Middle frontal gyrus (tissue), 1 donor: ENCODE measurements around the gene DDX20.
"Not testable (repeated sequence)": the region's sequence is repeated elsewhere in the genome, so short reads cannot be mapped to it uniquely, and the experiment has no call there.

Source experiments
- DNase-seq: peaks from one replicate; pipeline ENCODE4 v3.0.0-alpha.2; 2015; ENCODE audit warnings: low spot score; ENCODE audit errors: extremely low spot score

The DDX20 gene

DNA sequence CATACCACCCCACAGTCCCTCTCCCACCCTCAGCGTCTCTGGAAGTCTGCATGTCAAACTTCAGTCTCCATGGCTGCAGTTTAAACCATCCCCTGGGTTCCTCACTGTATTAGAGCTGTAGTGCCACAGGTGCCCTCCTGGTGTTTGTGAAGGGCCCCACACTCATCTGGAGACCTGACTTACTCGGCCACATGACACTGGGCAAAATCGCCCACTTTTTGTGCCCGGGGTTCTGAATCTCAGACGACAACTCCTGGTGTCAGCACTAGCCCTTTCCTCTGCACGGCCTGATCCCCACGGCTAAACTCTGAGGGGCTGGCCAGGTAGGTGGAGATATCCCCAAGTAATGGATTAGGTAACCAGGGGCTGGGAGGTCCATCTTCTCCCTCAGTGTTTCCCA, 23.0 kb upstream of the DDX20 start:
- DNase-seq: no peak

DNA sequence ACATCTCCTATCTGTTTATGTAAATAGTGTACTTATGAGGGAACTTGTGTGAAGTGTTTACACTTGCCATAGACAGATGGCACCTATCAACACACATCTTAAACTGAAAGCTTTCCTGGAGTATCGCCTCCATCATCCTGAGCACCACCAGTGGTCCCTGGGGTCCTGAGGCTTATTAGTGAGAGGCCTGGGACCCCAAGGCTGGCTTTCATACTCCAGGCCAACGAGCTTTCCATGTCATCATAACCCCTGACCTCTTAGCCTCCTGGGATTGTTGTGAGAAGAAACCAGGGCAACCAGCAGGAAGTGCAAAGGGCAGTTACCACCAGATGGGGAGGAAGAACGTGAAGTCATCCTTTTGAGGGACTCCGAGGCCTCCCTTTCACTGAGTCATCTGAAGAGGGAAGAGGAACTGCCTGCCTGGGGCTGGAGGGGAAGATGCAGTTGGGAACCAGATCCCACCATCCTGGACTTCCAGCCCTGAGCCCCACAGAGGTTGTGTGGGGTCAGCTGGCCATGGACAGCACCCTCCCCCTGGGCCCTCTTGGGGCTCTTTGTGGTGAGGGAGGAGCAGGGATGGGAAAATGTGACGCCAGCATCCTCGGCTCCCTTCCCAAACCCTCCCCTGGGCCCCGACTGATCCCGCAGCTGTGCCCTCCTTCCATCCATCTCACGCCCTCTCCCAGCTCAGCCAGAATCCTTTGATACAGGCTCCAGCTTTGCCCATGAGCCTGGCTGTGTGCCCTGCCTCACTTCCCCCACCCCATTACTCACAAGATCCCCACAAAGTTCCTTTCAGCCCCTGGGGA, 22.3 kb upstream of the DDX20 start:
- no peak for DNase-seq

DNA sequence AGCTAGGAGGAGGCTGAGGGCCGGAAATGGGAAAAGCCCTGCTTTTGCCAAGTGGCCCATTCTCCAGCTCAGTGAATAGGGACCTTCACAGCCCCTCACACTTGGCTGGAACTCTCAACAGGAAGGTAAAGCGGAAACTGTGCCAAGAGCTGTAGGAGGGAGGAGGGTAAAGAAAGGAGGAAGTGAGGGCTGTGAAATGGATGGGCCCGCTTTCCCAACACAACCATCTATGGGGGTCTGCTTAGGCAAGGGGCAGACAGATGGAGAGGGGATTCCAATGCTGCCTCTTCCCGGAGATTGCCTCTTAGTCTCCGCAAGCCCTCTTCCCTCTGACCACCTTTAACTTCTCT, 21.7 kb upstream of the DDX20 start:
- DNase-seq: no peak

DNA sequence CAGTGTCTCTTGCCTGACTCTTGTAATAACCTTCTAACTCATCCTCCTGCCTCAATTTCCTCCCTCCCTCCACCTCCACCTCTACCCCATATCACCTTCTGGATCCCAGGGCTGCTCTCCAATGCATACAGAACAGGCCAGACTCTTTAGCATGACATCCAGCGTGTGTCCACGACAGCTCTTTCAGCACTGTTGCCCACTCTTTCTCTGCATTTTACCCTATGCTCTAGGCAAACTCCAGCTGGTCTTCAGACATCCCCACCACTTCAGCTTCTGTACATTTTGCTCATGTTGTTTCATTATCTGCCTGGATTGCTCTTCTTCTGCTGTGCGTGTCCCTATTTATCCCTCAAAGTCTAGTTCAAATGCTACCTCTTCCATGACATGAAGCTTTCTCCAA, 21.3 kb upstream of the DDX20 start:
- DNase-seq: no peak

DNA sequence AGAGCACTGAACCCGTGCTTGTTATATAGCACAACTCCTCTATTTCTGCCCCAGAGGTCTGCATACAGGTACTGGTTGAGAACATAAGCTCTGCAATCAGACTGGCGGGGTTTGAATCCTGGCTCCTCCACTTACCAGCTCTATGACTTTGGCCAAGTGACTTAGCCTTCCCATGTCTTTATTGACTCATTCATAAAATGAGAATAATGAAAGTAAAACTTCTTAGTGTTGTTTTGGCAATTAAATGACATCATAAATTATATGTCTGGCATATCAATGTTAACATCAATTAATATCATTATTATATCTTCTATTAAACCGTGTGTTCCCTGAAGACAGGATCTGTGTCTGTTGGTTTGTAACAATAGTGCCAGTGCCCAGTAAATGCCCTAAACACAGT, 20.8 kb upstream of the DDX20 start:
- DNase-seq: no peak

DNA sequence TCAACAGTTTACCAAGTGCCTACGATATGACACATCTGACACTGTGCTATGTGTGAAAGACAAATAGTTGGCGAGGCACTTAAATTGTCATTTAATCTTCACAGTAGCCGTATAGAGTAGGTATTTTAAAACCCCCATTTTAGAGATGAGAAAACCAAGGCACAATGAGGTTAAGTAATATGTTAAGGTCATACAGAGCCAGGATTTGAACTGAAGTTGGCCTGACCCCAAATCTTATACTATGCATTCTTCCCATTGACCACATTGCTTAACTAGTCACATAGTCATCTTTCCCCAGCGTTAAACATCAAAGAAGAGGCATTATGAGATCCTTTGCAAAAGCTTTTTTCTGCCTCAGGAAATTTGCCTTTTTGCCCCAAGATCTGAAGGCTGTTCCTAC, 20.4 kb upstream of the DDX20 start:
- DNase-seq: no peak

DNA sequence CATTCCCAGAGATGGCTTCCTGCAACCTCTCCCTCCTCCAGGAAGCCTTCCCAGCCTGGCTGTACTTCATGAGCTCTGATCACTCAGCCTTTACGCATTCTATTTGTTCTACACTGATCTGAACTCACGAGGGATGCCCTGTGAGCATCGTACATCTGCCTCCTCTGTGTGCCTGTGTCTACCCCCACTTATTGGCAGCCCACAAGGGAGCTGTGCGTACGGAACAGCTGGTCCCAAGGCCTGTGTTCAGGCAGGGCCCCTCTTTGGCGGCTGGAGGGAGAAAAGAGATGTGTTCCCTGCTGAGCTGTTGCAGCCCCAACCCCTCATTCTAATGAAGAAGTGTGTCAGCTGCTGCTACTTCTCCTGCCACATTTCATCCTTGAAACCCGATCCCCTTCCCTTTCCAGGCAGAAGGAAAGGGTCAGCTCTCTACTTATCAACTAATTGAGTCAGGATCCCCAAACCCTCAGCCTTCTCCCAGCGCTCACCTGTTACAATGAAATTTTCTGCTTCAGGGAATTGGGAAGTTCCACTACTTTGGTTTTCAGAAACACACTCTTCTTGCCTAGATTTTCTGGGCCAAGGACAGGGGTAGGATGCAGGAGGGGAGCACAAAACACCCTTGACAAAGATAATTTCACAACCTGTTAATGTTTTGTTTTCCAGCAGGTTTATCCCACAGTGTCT, 19.7 kb upstream of the DDX20 start:
- DNase-seq: no peak

DNA sequence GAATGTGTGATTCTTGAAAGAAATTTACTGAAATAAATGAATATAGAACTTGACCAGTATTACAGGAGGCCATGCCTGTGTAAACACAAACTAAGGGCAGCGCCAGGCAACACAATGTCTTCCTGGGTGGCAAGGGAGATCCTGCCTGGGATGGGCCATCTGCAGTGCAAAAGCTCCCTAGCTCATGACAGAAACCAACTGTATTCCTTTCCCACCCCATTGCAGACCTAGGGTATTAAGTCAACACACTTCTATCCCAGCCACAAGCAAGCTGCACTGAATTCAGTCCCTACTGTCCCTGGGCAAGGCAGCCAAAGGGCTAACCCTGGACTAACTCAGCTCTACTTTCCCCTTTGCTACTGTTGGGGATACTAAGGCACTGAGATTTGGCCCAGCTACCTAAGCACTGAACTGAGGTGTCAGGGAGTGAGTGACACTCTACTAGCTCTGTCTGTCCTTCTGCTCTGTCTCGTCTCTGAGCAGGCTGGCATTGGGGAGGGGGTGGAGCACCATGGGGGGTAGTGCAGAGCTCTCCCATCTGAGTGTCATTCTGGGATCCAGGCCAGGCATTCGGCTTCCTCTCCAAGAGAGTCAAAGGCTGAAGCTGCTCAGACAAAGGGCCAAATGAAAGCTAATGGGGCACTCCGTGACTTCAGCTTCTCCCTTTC, 19.0 kb upstream of the DDX20 start:
- DNase-seq: no peak

DNA sequence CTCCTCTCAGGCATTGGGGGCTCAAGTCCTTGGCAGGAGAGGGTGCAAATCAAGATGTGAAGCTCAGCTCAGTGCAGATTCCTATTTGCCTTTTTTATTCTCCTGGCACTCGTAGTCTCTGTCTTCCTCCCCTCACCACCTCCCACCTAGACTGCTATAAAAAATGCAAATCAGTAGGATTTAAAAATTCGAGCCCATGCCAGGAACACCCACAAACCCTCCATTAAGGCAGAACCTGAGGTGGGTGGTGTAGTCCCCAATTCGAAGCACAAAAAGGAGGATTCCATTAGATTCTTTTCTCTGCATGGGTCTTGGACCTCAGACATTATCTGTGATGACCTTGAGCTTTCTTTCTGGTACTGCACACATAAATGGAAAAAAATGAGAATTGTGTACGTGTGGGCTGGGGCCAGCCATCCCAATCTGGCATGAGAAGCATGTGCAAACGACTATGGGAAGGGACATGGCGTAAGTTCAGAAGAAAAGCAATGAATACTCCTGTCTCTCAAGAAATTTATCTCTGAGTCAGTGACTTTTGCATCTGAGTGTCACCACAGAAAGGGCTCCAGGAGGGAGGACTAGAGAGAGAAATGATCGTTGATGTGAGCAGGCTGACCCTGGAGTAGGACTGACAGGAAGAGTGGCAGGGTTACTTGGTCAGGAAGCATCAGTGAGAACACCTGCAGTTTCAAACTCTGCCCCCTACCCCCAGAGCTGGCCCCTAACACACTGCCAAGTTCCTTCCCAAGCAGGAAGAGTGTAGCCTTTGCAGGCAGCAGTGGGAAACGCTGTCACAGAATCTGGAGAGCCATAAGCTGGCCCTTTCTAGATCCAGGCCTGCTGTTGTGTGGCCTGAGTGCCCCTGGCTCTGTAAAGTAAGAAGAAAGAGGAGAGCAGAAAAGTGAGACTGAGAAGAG, 18.2 kb upstream of the DDX20 start:
- DNase-seq: no peak

DNA sequence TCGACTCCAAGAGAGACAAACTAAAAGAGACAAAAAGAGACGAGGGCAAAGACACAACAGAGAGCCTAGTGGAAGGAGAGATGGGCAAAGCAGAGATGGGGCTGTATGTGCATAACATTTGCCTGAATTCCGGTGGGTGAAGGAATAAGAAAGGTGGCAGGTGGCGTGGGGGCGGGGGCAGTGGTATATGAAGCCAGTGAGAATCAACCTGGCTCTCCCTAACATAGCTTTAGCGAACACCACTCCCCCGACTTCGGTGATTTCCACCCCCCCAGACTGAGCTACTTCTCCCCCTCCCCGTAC, 17.6 kb upstream of the DDX20 start:
- no peak for DNase-seq

DNA sequence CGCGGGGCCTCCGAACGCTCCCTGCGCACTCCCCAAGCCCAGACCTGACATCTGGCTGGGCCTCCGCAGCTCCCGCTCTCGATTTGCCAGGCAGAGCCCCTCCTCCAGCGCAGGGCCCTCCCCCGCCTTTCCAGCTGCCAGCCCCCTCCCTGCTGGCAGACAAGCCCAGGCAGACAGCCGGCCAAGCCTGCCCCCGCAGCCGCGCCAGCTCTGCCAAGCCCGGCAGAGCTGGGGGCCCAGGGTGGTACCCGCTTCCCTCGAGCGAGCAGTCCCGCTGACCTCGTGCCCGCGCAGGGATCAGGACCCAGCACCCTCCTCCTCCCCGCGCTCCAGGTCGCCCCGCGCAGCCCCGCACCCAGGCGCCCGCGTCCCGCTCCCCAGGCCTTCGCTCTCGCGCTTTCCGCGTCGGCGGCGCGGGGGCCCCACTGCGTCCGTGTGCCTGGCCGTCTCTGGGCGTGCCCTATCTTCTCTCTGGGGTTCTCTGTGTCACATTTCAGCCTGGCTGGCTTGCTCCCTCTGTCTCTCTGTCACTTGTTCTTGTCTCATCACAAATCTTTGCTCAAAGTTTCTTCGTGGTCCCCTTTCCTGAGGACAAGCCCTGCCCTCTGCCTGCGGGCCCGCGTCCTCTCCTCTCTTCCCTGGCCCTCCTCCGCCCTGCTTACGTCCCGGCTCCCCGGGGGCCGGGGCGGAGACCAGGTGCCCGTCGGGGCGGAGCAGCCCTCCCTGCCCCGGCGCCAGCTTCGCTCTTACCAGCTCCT, 17.1 kb upstream of the DDX20 start:
- peak; percentile 69 for DNase-seq

DNA sequence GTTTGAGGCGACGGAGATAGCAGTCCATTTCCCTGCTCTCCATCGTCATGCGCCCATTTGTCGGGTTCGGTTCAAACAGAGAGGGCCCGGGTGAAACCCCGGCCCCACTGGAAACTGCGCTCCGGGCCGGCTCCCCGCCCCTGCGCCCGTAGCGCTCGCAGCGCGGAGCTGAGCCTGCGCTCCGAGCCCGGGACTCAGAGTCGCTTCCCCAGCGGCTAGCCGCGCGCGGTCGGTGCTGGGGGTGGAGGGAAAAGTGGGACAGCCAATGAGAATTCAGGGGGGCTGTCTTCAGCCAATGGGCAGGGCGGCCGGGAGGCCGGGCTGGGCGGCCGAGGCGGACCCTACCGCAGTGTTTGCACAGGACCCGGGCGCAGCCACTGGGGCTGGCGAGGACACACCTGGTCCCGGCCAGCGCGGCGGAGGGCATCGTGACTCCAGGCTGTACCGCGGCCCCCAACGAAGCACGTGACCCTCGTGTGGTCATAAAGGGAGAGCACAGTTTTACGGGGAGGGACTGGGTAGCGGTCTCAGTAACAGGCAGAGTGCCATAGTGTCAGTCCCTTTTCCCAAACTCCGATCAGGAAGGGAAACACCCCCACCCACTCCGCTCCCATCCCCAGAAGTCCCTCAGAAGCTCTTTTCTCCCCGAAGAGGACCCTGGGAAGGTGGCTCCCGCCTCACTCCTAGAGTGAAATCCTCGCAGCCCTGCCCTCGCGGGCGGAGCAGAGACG, 16.3 kb upstream of the DDX20 start, which contains the start of gene INKA2:
TSS of gene INKA2 (minus strand) at position 202 of the 731 bp plus-strand sequence. CDS start at position 49, 153 bp downstream.
- peak; percentile 90 for DNase-seq

DNA sequence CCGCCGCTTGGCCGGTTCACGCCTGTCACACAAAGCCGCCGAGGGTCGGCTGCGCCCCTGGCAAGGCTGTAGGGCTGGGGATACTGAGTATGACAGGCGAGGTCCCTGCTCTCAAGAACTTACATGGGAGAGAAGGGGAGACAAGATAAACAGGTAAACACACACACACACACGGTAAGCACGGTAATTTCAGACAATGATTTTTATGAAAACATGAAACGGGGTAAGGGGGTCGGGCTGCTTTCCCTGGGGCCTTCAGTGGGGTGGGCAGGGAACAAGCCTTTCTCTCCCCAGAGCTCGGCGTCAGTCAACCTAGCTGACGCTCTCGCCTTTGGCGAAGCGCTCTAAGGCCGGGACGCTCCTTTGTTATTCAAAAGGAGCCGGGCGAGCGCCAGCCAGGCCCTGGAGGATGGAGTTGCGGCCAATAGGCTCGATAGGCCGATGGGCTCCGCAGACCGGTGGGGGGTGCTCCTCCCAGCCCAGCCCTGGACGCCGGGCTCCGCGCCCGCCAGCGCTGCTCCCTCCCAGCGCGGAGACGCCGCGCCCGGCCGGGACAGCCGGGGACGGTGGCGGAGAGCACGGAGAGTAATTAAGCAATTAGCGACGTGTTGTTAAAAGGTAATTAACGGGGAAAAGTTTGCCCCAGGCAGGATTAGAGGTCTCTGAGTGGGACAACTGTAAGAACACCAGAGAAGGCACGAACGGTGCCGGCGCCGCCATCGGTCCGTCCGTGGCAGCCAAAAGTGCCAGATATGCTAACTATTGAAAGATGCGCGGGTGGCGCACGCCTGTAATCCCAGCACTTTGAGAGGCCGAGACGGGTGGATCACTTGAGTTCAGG, 15.6 kb upstream of the DDX20 start:
- no peak for DNase-seq

DNA sequence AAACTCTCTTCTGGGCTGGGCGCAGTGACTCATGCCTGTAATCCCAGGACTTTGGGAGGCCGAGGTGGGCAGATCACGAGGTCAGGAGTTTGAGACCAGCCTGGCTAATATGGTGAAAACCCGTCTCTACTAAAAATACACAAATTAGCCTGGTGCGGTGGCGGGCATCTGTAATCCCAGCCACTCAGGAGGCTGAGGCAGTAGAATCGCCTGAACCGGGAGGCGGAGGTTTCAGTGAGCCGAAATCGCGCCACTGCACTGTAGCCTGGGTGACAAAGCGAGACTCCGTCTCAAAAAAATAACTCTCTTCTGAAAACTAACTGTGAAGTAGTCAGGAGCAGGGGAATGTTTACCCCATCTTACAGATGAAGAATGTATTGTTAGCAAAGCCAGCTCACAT, 13.4 kb upstream of the DDX20 start:
- DNase-seq: not testable (repeated sequence)

DNA sequence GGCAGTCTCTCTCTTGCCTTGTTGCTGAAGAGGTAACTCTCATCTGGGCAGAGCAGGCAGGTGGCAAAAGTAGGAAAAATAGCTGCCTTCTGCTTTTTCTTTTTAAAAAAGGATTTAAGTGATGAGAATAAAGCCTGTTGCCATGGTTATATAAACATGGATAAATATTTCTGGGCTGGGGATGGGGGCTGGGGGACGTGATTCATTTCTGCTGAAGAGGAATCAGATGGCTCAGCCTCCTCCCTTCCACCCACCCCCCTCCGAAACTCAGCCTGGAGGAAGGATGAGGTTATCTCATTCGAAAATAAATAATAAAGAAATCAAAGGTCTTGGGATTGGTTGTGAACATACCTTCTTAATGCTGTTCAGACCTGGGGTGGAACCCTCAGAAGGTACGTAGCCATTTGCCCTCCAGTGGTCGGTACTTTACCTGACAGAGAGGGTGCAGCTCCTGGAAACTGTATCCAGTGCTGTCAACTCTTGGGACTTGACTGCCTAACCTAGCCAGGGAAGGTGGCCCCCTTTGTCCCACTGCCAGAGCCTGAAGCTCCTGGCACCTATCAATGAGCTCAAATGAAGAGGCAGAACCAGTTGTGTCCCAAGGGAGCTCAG, 12.7 kb upstream of the DDX20 start:
- no peak for DNase-seq

DNA sequence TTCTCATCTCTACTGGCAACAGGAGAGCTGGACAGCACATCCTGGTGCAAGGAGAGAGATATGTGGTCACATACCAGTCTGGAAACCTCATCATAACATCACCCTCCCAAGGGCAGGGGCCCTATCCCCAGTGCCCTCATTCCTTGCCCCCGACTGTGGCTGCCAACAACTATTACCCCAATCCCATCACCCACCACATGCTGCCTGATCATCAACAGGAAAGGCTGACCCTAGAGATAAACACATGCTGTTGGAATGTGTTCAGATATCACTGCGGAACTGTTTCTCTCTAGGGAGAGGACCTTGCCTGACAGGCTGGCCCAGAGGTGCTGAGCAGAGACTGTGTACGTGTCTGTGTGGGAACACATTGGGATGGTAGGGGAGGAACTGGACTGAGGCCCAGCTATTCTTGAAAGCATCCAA, 12.0 kb upstream of the DDX20 start:
- no peak for DNase-seq

DNA sequence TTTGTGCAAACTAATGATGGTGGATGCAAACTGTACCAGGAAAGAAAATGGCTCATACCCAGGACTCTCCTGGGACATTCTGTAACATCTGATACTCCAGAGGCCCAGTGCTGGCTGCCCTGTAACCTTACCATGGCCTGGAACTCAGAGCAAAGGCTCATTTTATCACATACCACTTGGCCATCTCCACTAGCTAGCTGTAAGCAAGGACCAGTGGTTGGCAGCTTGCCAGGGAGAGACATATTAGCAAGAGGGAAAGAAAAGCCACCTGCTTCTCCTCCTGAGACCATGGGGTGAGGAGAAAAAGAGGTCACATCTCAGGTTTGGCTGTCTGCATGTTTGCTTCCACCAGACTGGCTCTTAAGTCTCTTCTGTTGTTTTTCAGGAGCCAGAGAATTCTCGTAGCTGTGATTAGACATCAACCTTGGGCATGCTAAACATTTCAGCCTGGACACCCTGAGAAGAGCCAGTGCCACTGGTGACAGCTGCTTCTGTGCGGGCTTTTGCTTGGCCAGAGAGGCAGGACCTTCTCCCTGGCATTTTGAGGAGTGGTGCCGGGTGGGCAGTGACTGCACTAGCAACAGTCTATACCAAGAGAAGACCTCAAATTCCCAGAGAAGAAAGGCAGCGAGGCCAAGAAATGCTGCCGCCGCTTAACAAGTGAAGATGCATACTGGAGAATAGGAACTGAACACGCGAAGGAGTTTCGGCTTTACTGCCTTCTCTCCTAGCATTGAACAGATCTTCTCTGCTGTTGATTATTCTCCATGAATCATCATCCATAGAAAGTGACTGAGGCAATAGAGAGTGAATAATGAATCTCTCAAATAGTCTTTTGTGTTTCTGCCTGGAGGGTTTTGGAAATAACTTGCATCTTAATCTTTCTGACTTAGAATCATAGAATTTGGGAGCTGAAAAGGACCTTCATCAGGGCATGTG, 9.8 kb upstream of the DDX20 start:
- no peak for DNase-seq

DNA sequence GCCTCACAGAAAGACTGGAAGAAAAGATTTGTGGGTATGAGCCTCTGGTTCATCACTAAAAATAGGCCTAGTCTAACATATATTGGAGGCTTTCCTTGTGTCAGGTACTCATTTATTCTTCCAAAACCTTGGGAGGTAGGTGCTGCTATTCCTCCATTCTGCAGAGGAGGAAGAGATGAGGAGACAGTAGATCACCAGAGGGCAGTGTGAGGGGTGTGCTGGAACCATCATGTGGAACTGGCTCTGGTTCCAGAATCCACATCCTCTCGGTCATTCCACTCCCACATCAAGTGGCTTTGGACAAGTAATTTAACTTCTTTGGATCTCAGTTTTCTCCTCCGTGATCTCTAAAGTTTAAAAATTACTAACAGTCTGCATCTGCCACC, 9.1 kb upstream of the DDX20 start:
- no peak for DNase-seq
